GM12878 (cell line): Measurements from ENCODE around the gene SMARCD1. TPM values are rescaled to one million over a fixed set of nuclear protein-coding genes. Genes with fewer than 3 reads are reported as not detected.

Experiments
- ATAC-seq: fragments of 200-7000 bp; cut with Tn5 transposase; 3 replicates; pipeline ENCODE4 v1.9.1; 2020; ENCODE audit warnings: mild to moderate bottlenecking, moderate library complexity
- BruUV-seq: library from RNA; stranded (reverse); fragments of 400-500 nt; replicated peaks from 2 replicates; lab custom pipeline; 2021; lab: Mats Ljungman, UMichigan
- CTCF ChIA-PET: fragments of 300-600 bp; sonication (Branson Sonifier 250); formaldehyde crosslinking; extraction: SDS; loops from one replicate; lab custom pipeline; 2021; ENCODE audit warnings: inconsistent platforms; lab: Yijun Ruan, JAX
- POLR2A ChIA-PET: fragments of 350-600 bp; formaldehyde crosslinking; extraction: SDS; loops from one replicate; lab custom pipeline; 2021; ENCODE audit warnings: inconsistent platforms; lab: Charles Lee
- RAD21 ChIA-PET: fragments of 300-600 bp; sonication (Branson Sonifier 250); formaldehyde crosslinking; loops from one replicate; lab custom pipeline; 2023; ENCODE audit warnings: antibody characterized with exemption; ENCODE audit not compliant: unreplicated experiment; lab: Charles Lee
- SMC1A ChIA-PET: fragments of 300-600 bp; sonication (Branson Sonifier 250); formaldehyde crosslinking; loops from one replicate; lab custom pipeline; 2023; ENCODE audit not compliant: unreplicated experiment, uncharacterized antibody; lab: Charles Lee
- DNase-seq: peaks from one replicate; pipeline ENCODE4 v3.0.0-alpha.2; 2011; ENCODE audit warnings: low read depth, low spot score
- FAIRE-seq: peaks from 3 replicates; lab custom pipeline; 2011; peaks lifted over from hg19 to GRCh38; lab: Jason Lieb, UNC
- H2AFZ ChIP-seq: 2 replicates; pipeline ENCODE4 v1.6.0; 2011; ENCODE audit warnings: low read depth, low read length, control low read depth; ENCODE audit not compliant: control insufficient read depth
- H3K27ac ChIP-seq: 2 replicates; pipeline ENCODE4 v1.5.1; 2011; ENCODE audit warnings: control low read depth; ENCODE audit not compliant: control insufficient read depth, insufficient read depth
- H3K27me3 ChIP-seq, 2 experiments: replicated peaks in 1 of 2; 2 replicates each; pipeline versions ENCODE4 v1.6.0 to v1.6.1; 2011; ENCODE audit warnings: low read length in 1 of 2; ENCODE audit not compliant: control insufficient read depth in 2 of 2, insufficient read depth in 2 of 2
- H3K36me3 ChIP-seq, 2 experiments: 2 replicates each; pipeline ENCODE4 v1.5.1; 2011; ENCODE audit warnings: low read length in 1 of 2; ENCODE audit not compliant: control insufficient read depth in 2 of 2, insufficient read depth in 2 of 2
- H3K4me1 ChIP-seq: 2 replicates; pipeline ENCODE4 v1.6.1; 2011; ENCODE audit warnings: mild to moderate bottlenecking, low read length, moderate library complexity, mixed read lengths; ENCODE audit not compliant: control insufficient read depth, insufficient read depth
- H3K4me2 ChIP-seq: 2 replicates; pipeline ENCODE4 v1.6.0; 2011; ENCODE audit warnings: control low read depth; ENCODE audit not compliant: control insufficient read depth, insufficient read depth
- H3K4me3 ChIP-seq: fragments of 200-600 bp; sonication (generic); 2 replicates; pipeline ENCODE4 v1.5.1; 2016
- H3K79me2 ChIP-seq: 2 replicates; pipeline ENCODE4 v1.6.0; 2011; ENCODE audit warnings: low read length; ENCODE audit not compliant: control insufficient read depth, insufficient read depth
- H3K9ac ChIP-seq: 2 replicates; pipeline ENCODE4 v1.8.0; 2011; ENCODE audit warnings: low read length, control low read depth, mixed read lengths; ENCODE audit not compliant: control insufficient read depth, insufficient read depth
- H3K9me3 ChIP-seq: replicated peaks from 3 replicates; pipeline ENCODE4 v1.5.1; 2011; ENCODE audit warnings: mild to moderate bottlenecking, low read length; ENCODE audit not compliant: control insufficient read depth, insufficient read depth
- H4K20me1 ChIP-seq: 2 replicates; pipeline ENCODE4 v1.6.0; 2011; ENCODE audit not compliant: control insufficient read depth, insufficient read depth
- CBX3 ChIP-seq: fragments of 200-600 bp; sonication (generic); IDR thresholded peaks from 2 replicates; pipeline ENCODE4 v1.6.1; 2016; ENCODE audit warnings: low read depth, borderline replicate concordance
- ESRRA ChIP-seq: IDR thresholded peaks from 2 replicates; pipeline ENCODE4 v1.6.1; 2012; ENCODE audit warnings: mild to moderate bottlenecking, low read length, improper control_type of control experiment
- LARP7 ChIP-seq: fragments of 450-650 bp; IDR thresholded peaks from 2 replicates; pipeline ENCODE4 v1.6.1; 2017; ENCODE audit warnings: mild to moderate bottlenecking
- MEF2A ChIP-seq: IDR thresholded peaks from 2 replicates; pipeline ENCODE4 v1.6.1; 2011; ENCODE audit warnings: low read depth, mild to moderate bottlenecking, low read length, moderate library complexity; ENCODE audit not compliant: insufficient read depth
- PAX8 ChIP-seq: fragments of 450-650 bp; IDR thresholded peaks from 2 replicates; pipeline ENCODE4 v1.6.1; 2017; ENCODE audit warnings: mild to moderate bottlenecking, moderate library complexity
- POLR2A ChIP-seq: IDR thresholded peaks from 2 replicates; pipeline ENCODE4 v1.6.1; 2011; ENCODE audit warnings: low read depth, mild to moderate bottlenecking, low read length
- RFX5 ChIP-seq: IDR thresholded peaks from 2 replicates; pipeline ENCODE4 v1.6.1; 2011; ENCODE audit warnings: low read depth, low read length, improper control_type of control experiment
- SMAD5 ChIP-seq: IDR thresholded peaks from 2 replicates; pipeline ENCODE4 v1.6.1; 2016; ENCODE audit warnings: antibody characterized with exemption, low read depth
- ZBTB4 ChIP-seq: fragments of 450-650 bp; formaldehyde crosslinking; IDR thresholded peaks from 2 replicates; pipeline ENCODE4 v1.4.0; 2022; ENCODE audit warnings: mild to moderate bottlenecking, moderate library complexity
- WGBS: methylation state at CpG from one replicate; pipeline ENCODE4 v1.1.6; 2016; ENCODE audit warnings: low lambda C conversion rate; ENCODE audit not compliant: insufficient replicate concordance, insufficient coverage; ENCODE audit errors: missing lambda C conversion rate; 5-methylcytosine and 5-hydroxymethylcytosine counted together
- in situ Hi-C: fragments of 300-500 bp; cut with MboI; formaldehyde crosslinking; loops from 9 replicates; pipeline ENCODE4 v1.14.3; 2018; ENCODE audit warnings: mixed read lengths
- intact Hi-C: fragments of 100-400 bp; cut with micrococcal nuclease; formaldehyde crosslinking; loops from one replicate; pipeline ENCODE4 v1.14.2; 2022; ENCODE audit not compliant: unreplicated experiment
- polyA plus RNA-seq, 11 experiments: library from polyadenylated mRNA; depleted of rRNA in 4 of 11; unstranded in 6 of 11; stranded (reverse) in 5 of 11; fragments of >200 nt; fragmentation: Nextera tagmentation in 4 of 11; fragmentation: Illumina TruSeq in 1 of 11; extraction: Ambion mirVana in 4 of 11; extraction: Trizol in 1 of 11; gene quantifications; 1 replicate in 1 of 11; 2 replicates in 10 of 11; pipeline versions ENCODE4 v1.2.1 to v1.2.3, GENCODE V29; 2011 to 2016; ENCODE audit warnings: inconsistent platforms in 2 of 11, missing spikeins in 2 of 11, low read depth in 1 of 11
- total RNA-seq, 4 experiments: library from RNA; depleted of rRNA in 3 of 4; stranded (reverse); fragments of >200 nt in 3 of 4; fragmentation: Illumina TruSeq in 1 of 4; extraction: Trizol in 1 of 4; gene quantifications; 2 replicates each; pipeline versions ENCODE4 v1.2.1 to v1.2.3, GENCODE V29; 2013 to 2021
- TF ChIP-seq, protein P1 (sequence below): fragments of 450-650 bp; formaldehyde crosslinking; IDR thresholded peaks from 2 replicates; pipeline ENCODE4 v1.4.0; 2020; ENCODE audit warnings: mild to moderate bottlenecking, moderate library complexity

The SMARCD1 gene
- total and polyA plus RNA-seq, 10 of the 15 experiments (the other 5 are each of a cell fraction or from before 2014, with no cell fraction given), result 1.4 to 92.4 (median 58.9) TPM

DNA sequence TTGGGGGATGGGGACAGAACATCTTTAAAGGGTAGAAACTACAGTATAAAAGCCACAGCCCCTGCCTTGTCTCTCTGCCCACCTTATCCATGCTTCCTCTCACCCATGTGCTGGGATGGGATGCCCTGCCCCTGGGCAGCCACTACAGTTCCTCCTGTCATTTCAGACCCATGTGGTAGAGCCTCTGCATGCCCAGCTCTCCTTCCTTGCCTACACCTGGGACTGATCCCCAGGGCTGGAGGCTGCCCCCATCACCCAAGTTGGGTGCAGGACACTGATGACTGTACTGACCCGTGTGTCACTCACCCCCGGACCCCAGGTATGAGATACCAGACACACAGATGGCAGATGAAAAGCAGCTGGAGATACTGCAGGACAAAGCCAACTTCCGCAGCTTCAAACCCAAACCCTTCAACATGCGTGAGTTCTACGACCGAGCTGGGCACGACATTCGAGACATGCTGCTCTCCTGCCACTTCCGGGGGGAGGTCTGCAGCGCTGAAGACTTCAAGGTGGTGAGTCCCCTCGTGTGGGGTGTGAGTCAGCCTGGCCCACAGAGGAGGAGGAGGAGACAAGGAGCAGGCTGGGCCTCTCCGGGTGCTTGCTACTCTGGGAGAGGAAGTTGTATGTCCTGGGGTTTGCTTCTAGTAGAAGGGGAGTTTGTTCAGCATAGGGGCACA is 25.6 kb upstream of the SMARCD1 start:
- DNase-seq (no peak), ATAC-seq (no peak), FAIRE-seq (no peak)
- Histone ChIP-seq H3K27ac (no peak overlapping the region), H3K9me3 (no peaks in the 10 kb centered on the region), H3K79me2 (no peaks in the 10 kb centered on the region), H3K36me3 (no peaks in the 10 kb centered on the region), H3K9ac (no peak overlapping the region), H3K4me2 (no peak overlapping the region), H3K27me3 (peaks cover 4 to 15% of the 10 kb centered on the region in 2 experiments; a peak in 3 of 4 replicates), H2AFZ (no peak overlapping the region), H4K20me1 (no peaks in the 10 kb centered on the region), H3K4me1 (0 out of 2 replicates have a peak, but pooled peaks cover 4% of the 10 kb centered on the region), H3K4me3 (no peak overlapping the region)
- in situ Hi-C loops (no loop called here), intact Hi-C loops (loop anchor here (10.0 kb wide), 1 partner anchor 195 kb away; no protein-coding TSS in a partner anchor)
- ChIA-PET RAD21 (interaction anchor here (0.5 to 1.5 kb wide), 3 partner anchors 9 to 92 kb away, joined by 3 to 6 read pairs (median 3); no protein-coding TSS in a partner anchor), POLR2A (no interaction called here), SMC1A (no interaction called here), CTCF (interaction anchor here (0.9 to 4.5 kb wide), 7 partner anchors 9 to 115 kb away, joined by 3 to 16 read pairs (median 3); no protein-coding TSS in a partner anchor)
- WGBS, result 28% methylated on average over 12 of the region's 12 CpGs
- TF ChIP-seq LARP7, result no peak
- TF ChIP-seq MEF2A, result no peak
- TF ChIP-seq PAX8, result no peak
- no TSS peak for BruUV-seq

DNA sequence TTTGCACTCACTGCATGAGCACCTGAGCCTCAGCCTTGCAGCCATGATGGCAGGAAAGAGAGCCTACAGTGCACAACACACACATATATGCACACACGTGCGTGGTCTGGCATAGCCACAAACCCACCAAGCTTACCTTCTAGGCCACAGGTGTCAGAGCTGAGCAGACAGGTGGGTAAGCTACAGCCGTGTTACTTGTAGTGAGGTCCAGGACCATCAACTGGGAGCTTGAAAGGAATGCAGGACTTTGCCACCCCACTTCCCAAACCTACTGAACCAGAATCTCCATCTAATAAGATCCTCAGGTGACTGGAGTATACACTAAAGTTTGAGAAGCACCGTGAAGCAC is 25.0 kb upstream of the SMARCD1 start:
- DNase-seq (no peak), FAIRE-seq (no peak), ATAC-seq (no peak)
- no peaks in the 10 kb centered on the region for H4K20me1 ChIP-seq
- 36% methylated on average over 4 of the region's 4 CpGs for WGBS
- in situ Hi-C loops, result no loop called here
- POLR2A ChIA-PET, result no interaction called here
- no peak overlapping the region for H3K27ac ChIP-seq
- no peaks in the 10 kb centered on the region for H3K36me3 ChIP-seq
- intact Hi-C loops, result no loop called here
- H3K79me2 ChIP-seq, result no peaks in the 10 kb centered on the region
- CTCF ChIA-PET, result interaction anchor here (0.9 to 4.5 kb wide), 4 partner anchors 10 to 93 kb away, joined by 3 to 16 read pairs (median 8); no protein-coding TSS in a partner anchor
- no peak overlapping the region for H3K9ac ChIP-seq
- RAD21 ChIA-PET, result interaction anchor here (0.5 to 1.5 kb wide), 3 partner anchors 8 to 93 kb away, joined by 3 to 6 read pairs (median 3); no protein-coding TSS in a partner anchor
- SMC1A ChIA-PET, result no interaction called here
- no TSS peak for BruUV-seq
- H2AFZ ChIP-seq, result no peak overlapping the region
- H3K4me1 ChIP-seq, result 0 out of 2 replicates have a peak, but pooled peaks cover 4% of the 10 kb centered on the region
- no peaks in the 10 kb centered on the region for H3K9me3 ChIP-seq
- no peak overlapping the region for H3K4me2 ChIP-seq
- H3K27me3 ChIP-seq, result peaks cover 4 to 15% of the 10 kb centered on the region in 2 experiments; a peak in 3 of 4 replicates
- no peak overlapping the region for H3K4me3 ChIP-seq
- TF ChIP-seq SMAD5 (no peak), RFX5 (no peak), POLR2A (no peak), CBX3 (no peak), ESRRA (no peak), ZBTB4 (no peak)
- TF ChIP-seq, protein P1, sequence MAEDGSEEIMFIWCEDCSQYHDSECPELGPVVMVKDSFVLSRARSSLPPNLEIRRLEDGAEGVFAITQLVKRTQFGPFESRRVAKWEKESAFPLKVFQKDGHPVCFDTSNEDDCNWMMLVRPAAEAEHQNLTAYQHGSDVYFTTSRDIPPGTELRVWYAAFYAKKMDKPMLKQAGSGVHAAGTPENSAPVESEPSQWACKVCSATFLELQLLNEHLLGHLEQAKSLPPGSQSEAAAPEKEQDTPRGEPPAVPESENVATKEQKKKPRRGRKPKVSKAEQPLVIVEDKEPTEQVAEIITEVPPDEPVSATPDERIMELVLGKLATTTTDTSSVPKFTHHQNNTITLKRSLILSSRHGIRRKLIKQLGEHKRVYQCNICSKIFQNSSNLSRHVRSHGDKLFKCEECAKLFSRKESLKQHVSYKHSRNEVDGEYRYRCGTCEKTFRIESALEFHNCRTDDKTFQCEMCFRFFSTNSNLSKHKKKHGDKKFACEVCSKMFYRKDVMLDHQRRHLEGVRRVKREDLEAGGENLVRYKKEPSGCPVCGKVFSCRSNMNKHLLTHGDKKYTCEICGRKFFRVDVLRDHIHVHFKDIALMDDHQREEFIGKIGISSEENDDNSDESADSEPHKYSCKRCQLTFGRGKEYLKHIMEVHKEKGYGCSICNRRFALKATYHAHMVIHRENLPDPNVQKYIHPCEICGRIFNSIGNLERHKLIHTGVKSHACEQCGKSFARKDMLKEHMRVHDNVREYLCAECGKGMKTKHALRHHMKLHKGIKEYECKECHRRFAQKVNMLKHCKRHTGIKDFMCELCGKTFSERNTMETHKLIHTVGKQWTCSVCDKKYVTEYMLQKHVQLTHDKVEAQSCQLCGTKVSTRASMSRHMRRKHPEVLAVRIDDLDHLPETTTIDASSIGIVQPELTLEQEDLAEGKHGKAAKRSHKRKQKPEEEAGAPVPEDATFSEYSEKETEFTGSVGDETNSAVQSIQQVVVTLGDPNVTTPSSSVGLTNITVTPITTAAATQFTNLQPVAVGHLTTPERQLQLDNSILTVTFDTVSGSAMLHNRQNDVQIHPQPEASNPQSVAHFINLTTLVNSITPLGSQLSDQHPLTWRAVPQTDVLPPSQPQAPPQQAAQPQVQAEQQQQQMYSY (CRISPR knock-in tag), result no peak
